GM12874 (cell line): ENCODE results near the gene CASP12.

Experiments used
- TF ChIP-seq, protein P1 (sequence below): IDR thresholded peaks from 2 replicates; pipeline ENCODE4 v1.5.1; 2011; ENCODE audit warnings: low read depth, mild to moderate bottlenecking, control low read depth, low read length, moderate library complexity; ENCODE audit not compliant: insufficient read depth

CASP12 gene

DNA sequence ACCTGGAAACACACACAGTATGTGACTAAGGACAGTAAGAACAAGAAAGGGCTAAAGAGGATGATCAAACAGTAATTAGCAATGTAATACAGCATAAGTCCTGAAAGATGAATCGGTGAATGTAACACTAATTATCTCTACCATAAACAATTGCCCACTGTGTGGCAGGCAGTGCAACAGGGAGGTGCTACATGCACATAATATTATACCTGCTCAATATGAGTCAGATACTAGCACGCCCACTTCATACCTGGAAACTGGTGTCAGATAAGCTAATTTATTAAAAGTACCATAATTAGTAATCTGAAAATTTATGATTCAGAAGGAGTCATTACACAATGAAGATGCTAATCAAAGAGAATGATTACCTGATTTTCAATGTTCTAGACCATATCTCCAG lies 14.9 kb downstream of the CASP12 start:
- TF ChIP-seq, protein P1, sequence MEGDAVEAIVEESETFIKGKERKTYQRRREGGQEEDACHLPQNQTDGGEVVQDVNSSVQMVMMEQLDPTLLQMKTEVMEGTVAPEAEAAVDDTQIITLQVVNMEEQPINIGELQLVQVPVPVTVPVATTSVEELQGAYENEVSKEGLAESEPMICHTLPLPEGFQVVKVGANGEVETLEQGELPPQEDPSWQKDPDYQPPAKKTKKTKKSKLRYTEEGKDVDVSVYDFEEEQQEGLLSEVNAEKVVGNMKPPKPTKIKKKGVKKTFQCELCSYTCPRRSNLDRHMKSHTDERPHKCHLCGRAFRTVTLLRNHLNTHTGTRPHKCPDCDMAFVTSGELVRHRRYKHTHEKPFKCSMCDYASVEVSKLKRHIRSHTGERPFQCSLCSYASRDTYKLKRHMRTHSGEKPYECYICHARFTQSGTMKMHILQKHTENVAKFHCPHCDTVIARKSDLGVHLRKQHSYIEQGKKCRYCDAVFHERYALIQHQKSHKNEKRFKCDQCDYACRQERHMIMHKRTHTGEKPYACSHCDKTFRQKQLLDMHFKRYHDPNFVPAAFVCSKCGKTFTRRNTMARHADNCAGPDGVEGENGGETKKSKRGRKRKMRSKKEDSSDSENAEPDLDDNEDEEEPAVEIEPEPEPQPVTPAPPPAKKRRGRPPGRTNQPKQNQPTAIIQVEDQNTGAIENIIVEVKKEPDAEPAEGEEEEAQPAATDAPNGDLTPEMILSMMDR, result no peak

DNA sequence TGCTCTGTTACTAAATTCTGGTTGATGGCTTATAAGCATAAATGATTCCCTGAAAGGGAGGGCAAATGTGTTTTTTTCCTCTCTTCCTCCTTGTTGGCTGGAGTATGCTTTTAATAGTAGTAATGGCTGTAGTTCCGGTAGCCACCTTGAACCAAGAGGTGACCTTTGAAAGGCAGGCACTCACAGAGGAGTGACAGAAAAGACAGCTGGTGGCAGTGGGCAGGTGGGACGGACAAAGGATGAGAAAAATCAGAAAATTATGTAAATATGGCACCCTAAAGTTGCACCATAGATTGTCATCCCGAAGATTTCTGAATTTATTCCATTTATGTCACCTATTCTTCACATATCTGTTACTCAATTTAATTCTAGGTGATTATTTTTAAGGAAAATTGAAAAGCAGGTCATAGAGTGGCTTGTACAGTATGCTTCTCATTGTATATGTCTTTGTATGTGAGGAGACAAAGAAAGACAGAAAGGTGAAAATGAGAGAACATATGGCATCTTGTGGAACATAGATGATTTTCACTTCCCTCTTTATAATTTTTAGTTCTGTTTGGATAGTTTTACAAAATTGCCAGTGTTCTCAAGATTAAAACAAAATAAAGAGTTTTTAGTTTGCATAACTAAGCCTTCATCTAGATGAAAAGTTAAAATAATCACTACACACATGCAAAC lies 17.0 kb downstream of the CASP12 start:
- TF ChIP-seq, protein P1, result no peak

DNA sequence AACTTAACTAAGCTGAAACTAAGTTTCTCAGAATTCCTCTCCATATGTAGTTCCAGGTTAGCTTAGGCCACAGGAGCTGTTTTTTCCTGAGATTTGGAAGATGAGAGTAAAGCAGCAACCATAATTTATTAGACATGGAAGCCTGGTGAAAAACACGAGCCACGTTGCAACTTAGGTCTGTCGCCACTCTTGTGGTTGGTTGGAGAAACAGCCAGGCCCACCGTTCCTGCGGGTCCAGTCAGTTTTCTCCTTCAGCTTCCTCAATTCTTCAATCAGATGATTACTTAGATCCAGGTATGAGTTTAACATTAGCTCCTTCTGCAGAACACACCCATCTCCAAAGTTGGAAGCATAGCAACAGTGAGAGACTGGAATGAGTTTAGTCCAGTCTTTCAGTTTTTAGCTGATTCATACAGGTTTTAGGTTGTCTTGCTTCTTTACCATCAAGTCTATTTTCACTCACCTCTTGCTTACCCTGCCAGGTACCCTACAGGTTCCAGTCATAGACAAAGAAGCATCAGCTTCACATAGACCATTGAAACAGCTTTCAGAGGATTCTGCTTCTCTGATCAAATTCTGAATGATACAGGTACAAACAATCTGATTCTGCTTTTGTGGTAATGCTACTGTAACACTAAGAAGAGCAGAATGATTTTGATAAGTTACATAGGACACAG lies 18.6 kb downstream of the CASP12 start:
- TF ChIP-seq, protein P1, result 0 out of 2 replicates have a peak, but pooled peaks have one; percentile 2

DNA sequence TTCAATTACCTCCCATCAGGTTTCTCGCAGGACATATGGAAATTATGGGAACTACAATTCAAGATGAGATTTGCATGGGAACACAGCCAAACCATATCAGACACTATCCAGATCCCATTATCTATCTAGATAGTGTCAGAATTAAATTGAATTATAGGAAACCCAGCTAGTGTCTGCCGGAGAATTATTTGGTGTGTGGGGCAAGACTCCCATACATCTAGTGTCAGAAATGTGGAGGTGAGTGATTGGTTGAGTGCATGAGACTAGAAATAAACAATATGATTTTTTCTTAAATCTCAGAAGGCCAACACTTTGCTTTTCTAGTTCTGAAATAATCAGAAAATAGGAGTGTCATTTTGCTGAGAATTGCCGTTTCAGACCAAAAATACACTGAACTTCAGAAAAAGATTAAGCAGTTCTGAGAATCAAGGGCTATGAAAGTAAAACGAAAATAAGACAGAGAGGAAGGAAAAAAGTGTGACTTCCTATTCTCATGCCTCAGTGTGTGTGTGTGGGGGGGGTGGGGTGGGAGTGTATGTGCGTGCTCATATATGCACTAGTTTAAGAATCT lies 21.3 kb downstream of the CASP12 start:
- TF ChIP-seq, protein P1, result no peak

DNA sequence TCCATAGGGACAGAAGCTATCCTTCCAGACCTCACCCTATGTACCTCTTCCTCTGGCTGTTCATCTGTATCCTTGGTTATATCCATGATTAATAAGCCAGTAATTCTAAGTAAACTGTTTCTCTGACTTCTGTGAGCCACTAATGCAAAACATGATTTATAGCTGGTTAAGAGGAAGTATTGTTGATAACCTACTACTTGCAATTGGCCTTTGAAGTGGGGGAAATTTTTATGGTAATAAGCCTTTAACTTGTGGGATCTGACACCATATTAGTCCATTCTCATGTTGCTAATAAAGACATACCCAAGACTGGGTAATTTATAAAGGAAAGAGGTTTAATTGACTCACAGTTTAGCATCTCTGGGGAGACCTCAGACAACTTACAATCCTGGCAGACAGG lies 21.9 kb downstream of the CASP12 start:
- TF ChIP-seq, protein P1, result no peak

DNA sequence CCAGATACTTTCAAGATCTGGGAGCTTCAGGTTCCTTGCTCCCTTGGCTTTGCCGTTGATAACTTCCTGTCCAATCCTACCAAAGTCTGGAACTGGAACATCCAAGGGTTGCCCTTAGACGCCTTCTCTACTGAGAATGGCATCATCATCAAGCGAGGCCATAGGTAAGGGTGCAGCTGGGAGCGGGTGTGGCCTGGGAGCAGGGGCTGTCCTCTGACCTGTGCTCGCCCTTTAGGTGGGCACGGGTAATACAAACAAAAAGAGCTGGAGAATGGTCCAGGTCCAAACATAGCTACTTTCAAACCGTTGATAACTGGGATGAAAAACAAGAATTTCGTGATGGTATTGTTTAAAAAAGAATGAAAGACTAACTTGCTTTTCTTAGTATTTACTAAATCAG lies 25.0 kb downstream of the CASP12 start:
- TF ChIP-seq, protein P1, result peak; percentile 25; the same call in 1 of the 2 replicates

DNA sequence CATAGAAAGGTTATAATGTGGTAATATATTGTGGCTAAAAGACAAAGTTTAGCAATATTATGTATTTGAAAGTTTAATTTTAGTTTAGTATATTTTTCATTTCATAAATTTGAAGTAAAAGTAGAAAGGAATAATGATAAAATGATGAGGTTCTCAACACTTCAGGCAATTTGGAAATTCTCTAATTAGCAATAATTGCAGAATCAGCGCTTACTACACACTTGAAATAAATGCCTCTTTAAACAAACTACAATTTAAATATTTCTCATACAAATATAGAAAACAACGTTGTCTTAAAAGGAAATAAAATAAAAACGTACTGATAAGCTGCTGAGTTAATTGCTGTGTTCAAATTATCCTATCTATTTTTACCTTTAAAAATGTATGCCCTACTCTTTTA lies 25.9 kb downstream of the CASP12 start:
- TF ChIP-seq, protein P1, result no peak
